ENCODE results near the gene MBD5. TPM values are rescaled to one million over a fixed set of nuclear protein-coding genes. Genes with fewer than 3 reads are reported as not detected.

The MBD5 gene
- total RNA-seq, 4 donors from 2014 or later, result 40.3 to 77.0 (median 50.4) TPM

DNA sequence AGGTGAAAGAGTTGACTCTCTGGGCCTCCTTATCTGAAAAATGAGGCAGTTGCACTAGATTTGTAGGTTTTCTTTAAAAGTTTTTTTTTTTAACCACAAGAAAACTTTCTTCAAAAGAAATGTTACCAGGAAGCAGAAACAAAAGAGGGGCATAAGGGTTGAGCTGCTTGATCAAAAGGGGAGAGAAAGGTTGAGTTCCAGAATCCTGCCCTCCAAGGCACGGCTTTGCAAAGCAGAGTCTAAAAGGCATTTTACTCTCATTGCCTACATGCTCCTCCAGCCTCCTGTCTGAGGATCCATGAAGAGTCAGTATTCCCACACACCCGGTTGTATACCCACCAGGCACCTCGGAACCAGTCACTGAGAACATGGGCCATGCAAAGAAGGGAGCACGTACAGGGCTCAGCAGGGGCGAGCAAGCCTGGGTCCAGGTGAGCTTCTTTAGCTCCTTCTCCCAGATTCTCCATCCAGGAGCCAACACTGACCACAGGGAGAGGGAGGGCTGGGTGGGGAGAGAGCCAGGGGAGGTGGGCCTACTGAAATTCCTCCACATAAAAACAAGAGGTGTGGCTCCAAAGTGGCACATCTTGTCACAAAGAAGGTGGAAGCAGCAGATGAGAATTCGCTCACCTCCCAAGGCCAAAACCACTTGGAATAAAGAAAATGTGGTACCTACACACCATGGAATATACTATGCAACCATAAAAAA, 507.6 kb downstream of the MBD5 start:
- H3K27ac ChIP-seq, result no peak overlapping the region
- 55 to 100% methylated on average over 2 of the region's 6 CpGs for WGBS, 2 donors (ENCODE audit: low coverage in 1 of 2)
- no peaks in the 10 kb centered on the region for H3K36me3 ChIP-seq
- H3K4me3 ChIP-seq, result no peak overlapping the region
- peaks cover 31% of the 10 kb centered on the region for H3K27me3 ChIP-seq
- no peaks in the 10 kb centered on the region for H3K4me1 ChIP-seq
- ATAC-seq, result no peak
- no peak for TF ChIP-seq CTCF (IDR thresholded peaks at IDR 0.05)
- no peak for TF ChIP-seq EP300 (IDR thresholded peaks at IDR 0.05)
- H3K9me3 ChIP-seq, result no peaks in the 10 kb centered on the region

- no peaks in the 10 kb centered on the region for H3K36me3 ChIP-seq
- H3K27ac ChIP-seq, result no peak overlapping the region
- no peak overlapping the region for H3K4me3 ChIP-seq
- WGBS, 2 donors (ENCODE audit: low coverage in 1 of 2), result 79 to 81% methylated on average over 7 to 8 of the region's 8 CpGs
- peaks cover 0 to 3% (median 0%) of the 10 kb centered on the region in 3 donors for H3K4me1 ChIP-seq
- no peaks in the 10 kb centered on the region for H3K9me3 ChIP-seq
- peaks cover 41% of the 10 kb centered on the region for H3K27me3 ChIP-seq
- no peak for ATAC-seq
- TF ChIP-seq CTCF (IDR thresholded peaks at IDR 0.05) (no peak), EP300 (IDR thresholded peaks at IDR 0.05) (no peak), POLR2AphosphoS5 (IDR thresholded peaks at IDR 0.05) (no peak), POLR2A (IDR thresholded peaks at IDR 0.05) (no peak)
Observed at GRCh38 chr2:148529745-148530144, 508.9 kb downstream of the MBD5 start.

- TF ChIP-seq POLR2AphosphoS5 (IDR thresholded peaks at IDR 0.05), result no peak
- TF ChIP-seq CTCF (IDR thresholded peaks at IDR 0.05), result no peak
- no peak for TF ChIP-seq EP300 (IDR thresholded peaks at IDR 0.05)
- TF ChIP-seq POLR2A (IDR thresholded peaks at IDR 0.05), result no peak
- Histone ChIP-seq H3K27me3 (peaks cover 47% of the 10 kb centered on the region), H3K9me3 (no peaks in the 10 kb centered on the region), H3K36me3 (no peaks in the 10 kb centered on the region), H3K4me3 (no peak overlapping the region), H3K27ac (no peak overlapping the region), H3K4me1 (peaks cover 0 to 3% (median 0%) of the 10 kb centered on the region in 3 donors)
- WGBS, 2 donors (ENCODE audit: low coverage in 1 of 2), result 88 to 93% methylated on average over 2 to 3 of the region's 4 CpGs
- ATAC-seq, result no peak
Observed at GRCh38 chr2:148530350-148530749, 509.5 kb downstream of the MBD5 start.

- Histone ChIP-seq H3K27me3 (peaks cover 49% of the 10 kb centered on the region), H3K4me3 (no peak overlapping the region), H3K9me3 (no peaks in the 10 kb centered on the region), H3K36me3 (no peaks in the 10 kb centered on the region), H3K27ac (no peak overlapping the region), H3K4me1 (peaks cover 0 to 3% (median 0%) of the 10 kb centered on the region in 3 donors)
- 70 to 93% methylated on average over 3 of the region's 7 CpGs for WGBS, 2 donors (ENCODE audit: low coverage in 1 of 2)
- ATAC-seq, result no peak
- TF ChIP-seq EP300 (IDR thresholded peaks at IDR 0.05) (no peak), POLR2A (IDR thresholded peaks at IDR 0.05) (no peak), POLR2AphosphoS5 (IDR thresholded peaks at IDR 0.05) (no peak), CTCF (IDR thresholded peaks at IDR 0.05) (no peak)
Observed at GRCh38 chr2:148531235-148531634, 510.3 kb downstream of the MBD5 start.
